AG09309 (cell line): ENCODE measurements around the gene STIP1.
A peak's percentile ranks its signal among the peaks of the same experiment; 100 is the strongest.

Source experiments
- DNase-seq: peaks from one replicate; pipeline ENCODE4 v3.0.0-alpha.2; 2010; ENCODE audit warnings: low read depth
- H3K4me3 ChIP-seq: 2 replicates; pipeline ENCODE4 v1.5.1; 2011; ENCODE audit warnings: mild to moderate bottlenecking, low read depth, low read length, moderate library complexity; ENCODE audit not compliant: control insufficient read depth
- TF ChIP-seq, protein P1 (sequence below): IDR thresholded peaks from 2 replicates; pipeline ENCODE4 v1.5.1; 2011; ENCODE audit warnings: mild to moderate bottlenecking, low read depth, low read length, inconsistent platforms; ENCODE audit not compliant: insufficient read depth, control insufficient read depth; ENCODE audit errors: missing control alignments

Gene STIP1

DNA sequence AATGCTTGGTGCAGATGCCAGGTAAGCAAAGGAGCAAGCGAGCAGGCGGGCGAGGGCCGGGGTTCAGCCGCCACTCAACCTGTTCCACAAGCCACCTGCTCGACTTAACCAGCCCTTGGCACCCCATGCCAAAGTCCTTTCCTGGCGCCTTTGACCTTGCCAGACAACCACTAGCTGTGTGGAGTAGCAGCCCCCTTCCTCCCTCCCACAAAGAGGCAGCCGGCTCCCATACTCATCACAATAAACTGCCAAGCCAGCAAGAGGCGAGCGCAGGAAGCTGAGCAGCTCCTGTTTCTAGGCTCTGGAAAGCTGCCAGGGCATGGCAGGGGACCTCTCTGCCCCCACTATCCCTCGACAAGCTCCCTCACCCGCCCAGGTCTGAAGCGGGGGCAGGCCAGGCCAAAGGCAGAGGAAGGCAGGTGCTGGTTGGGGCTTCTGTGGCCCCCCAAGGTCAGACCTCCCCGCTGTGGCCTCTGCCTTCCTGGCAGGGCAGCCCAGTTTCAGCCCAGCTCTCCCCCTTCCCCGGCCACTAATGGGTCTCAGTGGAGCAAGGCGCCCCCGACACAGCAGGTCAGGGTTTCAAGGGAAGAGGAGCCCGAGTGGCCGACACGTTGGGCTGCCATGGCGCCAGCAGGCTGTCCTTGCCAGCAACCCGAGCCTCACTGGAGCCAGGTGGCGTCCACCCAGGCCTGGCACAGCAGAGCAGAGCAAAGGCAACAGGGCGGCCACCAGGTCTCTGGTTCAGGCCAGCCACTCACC, 35.3 kb upstream of the STIP1 start:
- DNase-seq: no peak
- TF ChIP-seq, protein P1, sequence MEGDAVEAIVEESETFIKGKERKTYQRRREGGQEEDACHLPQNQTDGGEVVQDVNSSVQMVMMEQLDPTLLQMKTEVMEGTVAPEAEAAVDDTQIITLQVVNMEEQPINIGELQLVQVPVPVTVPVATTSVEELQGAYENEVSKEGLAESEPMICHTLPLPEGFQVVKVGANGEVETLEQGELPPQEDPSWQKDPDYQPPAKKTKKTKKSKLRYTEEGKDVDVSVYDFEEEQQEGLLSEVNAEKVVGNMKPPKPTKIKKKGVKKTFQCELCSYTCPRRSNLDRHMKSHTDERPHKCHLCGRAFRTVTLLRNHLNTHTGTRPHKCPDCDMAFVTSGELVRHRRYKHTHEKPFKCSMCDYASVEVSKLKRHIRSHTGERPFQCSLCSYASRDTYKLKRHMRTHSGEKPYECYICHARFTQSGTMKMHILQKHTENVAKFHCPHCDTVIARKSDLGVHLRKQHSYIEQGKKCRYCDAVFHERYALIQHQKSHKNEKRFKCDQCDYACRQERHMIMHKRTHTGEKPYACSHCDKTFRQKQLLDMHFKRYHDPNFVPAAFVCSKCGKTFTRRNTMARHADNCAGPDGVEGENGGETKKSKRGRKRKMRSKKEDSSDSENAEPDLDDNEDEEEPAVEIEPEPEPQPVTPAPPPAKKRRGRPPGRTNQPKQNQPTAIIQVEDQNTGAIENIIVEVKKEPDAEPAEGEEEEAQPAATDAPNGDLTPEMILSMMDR: no peak

GRCh38 chr11:64151337-64151736, 34.6 kb upstream of the STIP1 start:
- H3K4me3 ChIP-seq: no peak overlapping the region
- TF ChIP-seq, protein P1: no peak
- DNase-seq: no peak

More for the DNA sequence above, 35.3 kb upstream of the STIP1 start:
- H3K4me3 ChIP-seq: no peak overlapping the region

GRCh38 chr11:64152841-64153691, 32.9 kb upstream of the STIP1 start:
- TF ChIP-seq, protein P1: peak; percentile 91
- peak overlapping the region; percentile 36 for H3K4me3 ChIP-seq
- no peak for DNase-seq

DNA sequence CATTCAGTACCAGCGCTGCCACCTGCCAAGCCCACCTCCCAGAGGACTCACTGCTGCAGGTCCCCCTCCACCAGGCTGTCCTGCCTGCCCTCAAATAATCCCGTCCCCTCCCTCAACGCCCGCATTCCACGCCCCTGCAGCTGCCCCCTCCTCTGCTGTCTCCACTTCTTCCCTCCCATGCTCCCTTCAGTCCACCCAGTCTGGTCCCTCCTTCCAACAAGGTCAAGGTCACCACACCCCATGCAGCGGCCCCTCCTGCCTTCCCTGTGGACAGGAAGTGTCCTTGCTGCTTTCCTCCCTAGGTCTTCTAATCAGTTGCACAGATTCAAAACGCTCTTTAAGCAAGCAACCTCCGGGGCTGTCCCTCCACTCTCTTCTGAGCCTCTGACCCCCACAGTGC, 32.2 kb upstream of the STIP1 start:
- no peak overlapping the region for H3K4me3 ChIP-seq
- no peak for DNase-seq
- TF ChIP-seq, protein P1: no peak

GRCh38 chr11:64156235-64157011, 29.5 kb upstream of the STIP1 start:
- DNase-seq: no peak
- no peak overlapping the region for H3K4me3 ChIP-seq
- TF ChIP-seq, protein P1: no peak
